H1 (cell line): ENCODE measurements around the gene SRCIN1. TPM values are rescaled to one million over a fixed set of nuclear protein-coding genes. Genes with fewer than 3 reads are reported as not detected.

Experiments used
- CEBPB ChIP-seq: IDR thresholded peaks from 2 replicates; pipeline ENCODE4 v1.6.1; 2012; ENCODE audit warnings: low read depth, low read length
- CREB1 ChIP-seq: IDR thresholded peaks from 2 replicates; pipeline ENCODE4 v1.6.1; 2012; ENCODE audit warnings: inconsistent platforms
- EGR1 ChIP-seq: IDR thresholded peaks from 2 replicates; pipeline ENCODE4 v1.6.1; 2011; ENCODE audit warnings: low read depth, low read length, borderline replicate concordance
- KDM1A ChIP-seq: fragments of 200-600, 300-600 bp; sonication (generic); IDR thresholded peaks from 2 replicates; pipeline ENCODE4 v1.7.1; 2016; ENCODE audit warnings: mild to moderate bottlenecking, low read length, borderline replicate concordance
- POLR2A ChIP-seq, 2 experiments: IDR thresholded peaks; 1 replicate in 1 of 2; 2 replicates in 1 of 2; pipeline ENCODE4 v1.6.1; 2011; ENCODE audit warnings: low read depth in 2 of 2, low read length in 2 of 2, mild to moderate bottlenecking in 2 of 2; ENCODE audit errors: control extremely low read depth in 1 of 2
- RAD21 ChIP-seq, 2 experiments: IDR thresholded peaks in 1 of 2; conservative IDR thresholded peaks in 1 of 2; 2 replicates each; pipeline ENCODE4 v1.6.1; 2011; ENCODE audit warnings: low read depth in 2 of 2, low read length in 2 of 2, improper control_type of control experiment in 1 of 2, inconsistent platforms in 1 of 2, mild to moderate bottlenecking in 1 of 2, moderate library complexity in 1 of 2
- RFX5 ChIP-seq: IDR thresholded peaks from 2 replicates; pipeline ENCODE4 v1.6.1; 2011; ENCODE audit warnings: low read depth, low read length, improper control_type of control experiment, borderline replicate concordance
- SAP30 ChIP-seq: fragments of 300-600 bp; sonication (generic); IDR thresholded peaks from 2 replicates; pipeline ENCODE4 v1.7.1; 2012; ENCODE audit warnings: low read length, moderate library complexity, mild to moderate bottlenecking, inconsistent platforms; ENCODE audit not compliant: insufficient read depth, insufficient replicate concordance
- SP2 ChIP-seq: IDR thresholded peaks from 2 replicates; pipeline ENCODE4 v1.6.1; 2012; ENCODE audit warnings: mild to moderate bottlenecking, low read length, inconsistent platforms
- polyA plus RNA-seq, 7 experiments: library from polyadenylated mRNA; depleted of rRNA in 3 of 7; stranded (reverse) in 5 of 7; unstranded in 2 of 7; fragments of >200 nt in 5 of 7; fragments of 200-250 nt in 2 of 7; gene quantifications; 1 replicate in 5 of 7; 2 replicates in 1 of 7; 4 replicates in 1 of 7; pipeline versions ENCODE4 v1.2.1 to v1.2.3, GENCODE V29; 2011 to 2013; ENCODE audit warnings: missing spikeins in 2 of 7, mixed read lengths in 2 of 7
- total RNA-seq: library from RNA; stranded (reverse); fragmentation: NEBNext Ultra II Directional; extraction: Animal tissue kit (Norgen Biotek cat#: 25700); gene quantifications from 2 replicates; pipeline ENCODE4 v1.2.1, GENCODE V29; 2021
- TF ChIP-seq, protein P1 (sequence below): fragments of 300-600 bp; sonication (generic); IDR thresholded peaks from 2 replicates; pipeline ENCODE4 v1.7.1; 2012; ENCODE audit warnings: low read length, moderate library complexity, mild to moderate bottlenecking, inconsistent platforms; ENCODE audit not compliant: insufficient replicate concordance

SRCIN1 gene
- total and polyA plus RNA-seq, 2 of the 8 experiments (the other 6 are each of a cell fraction or from before 2014, with no cell fraction given), result 2.8 to 3.8 TPM

DNA sequence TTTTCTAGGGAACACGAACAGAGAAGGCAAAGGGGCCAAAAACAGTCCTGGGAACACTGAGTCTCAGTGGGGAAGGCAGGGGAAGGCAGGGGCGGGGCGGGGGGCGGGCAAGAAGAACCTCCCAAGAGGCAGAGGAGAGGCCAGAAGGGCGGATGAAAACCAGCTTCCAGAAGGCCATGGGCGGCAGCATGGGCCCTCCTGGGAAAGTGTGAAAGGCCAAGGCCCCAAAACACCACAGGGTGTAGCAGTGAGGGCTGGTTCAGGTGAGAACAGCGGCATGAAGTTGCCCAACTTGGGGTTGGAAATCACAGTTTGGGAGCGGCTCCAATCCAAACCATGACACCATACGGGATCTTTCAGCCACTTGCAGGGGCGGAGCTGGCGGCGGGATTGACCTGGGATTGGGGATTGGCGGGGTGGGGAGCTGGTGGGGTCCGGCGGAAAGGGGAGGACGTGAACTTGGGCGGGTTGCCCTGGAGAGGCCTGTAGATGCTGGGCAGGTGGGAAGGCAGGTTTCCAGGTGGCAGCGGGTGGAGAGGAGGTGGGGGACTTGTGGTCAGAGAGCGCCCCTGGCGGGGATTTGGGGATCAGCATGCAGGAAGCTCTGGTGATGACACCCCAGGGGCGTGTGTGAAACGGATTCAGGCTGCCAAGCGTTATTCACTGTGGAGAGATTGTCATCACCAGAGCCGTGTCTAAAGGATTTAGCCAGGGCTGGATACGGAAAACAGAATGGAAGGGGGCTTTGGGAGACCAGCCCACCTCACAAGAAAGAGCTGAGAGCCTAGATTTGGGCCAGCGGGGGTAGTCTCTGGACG is 96.6 kb downstream of the SRCIN1 start (continued):
- TF ChIP-seq, protein P1, sequence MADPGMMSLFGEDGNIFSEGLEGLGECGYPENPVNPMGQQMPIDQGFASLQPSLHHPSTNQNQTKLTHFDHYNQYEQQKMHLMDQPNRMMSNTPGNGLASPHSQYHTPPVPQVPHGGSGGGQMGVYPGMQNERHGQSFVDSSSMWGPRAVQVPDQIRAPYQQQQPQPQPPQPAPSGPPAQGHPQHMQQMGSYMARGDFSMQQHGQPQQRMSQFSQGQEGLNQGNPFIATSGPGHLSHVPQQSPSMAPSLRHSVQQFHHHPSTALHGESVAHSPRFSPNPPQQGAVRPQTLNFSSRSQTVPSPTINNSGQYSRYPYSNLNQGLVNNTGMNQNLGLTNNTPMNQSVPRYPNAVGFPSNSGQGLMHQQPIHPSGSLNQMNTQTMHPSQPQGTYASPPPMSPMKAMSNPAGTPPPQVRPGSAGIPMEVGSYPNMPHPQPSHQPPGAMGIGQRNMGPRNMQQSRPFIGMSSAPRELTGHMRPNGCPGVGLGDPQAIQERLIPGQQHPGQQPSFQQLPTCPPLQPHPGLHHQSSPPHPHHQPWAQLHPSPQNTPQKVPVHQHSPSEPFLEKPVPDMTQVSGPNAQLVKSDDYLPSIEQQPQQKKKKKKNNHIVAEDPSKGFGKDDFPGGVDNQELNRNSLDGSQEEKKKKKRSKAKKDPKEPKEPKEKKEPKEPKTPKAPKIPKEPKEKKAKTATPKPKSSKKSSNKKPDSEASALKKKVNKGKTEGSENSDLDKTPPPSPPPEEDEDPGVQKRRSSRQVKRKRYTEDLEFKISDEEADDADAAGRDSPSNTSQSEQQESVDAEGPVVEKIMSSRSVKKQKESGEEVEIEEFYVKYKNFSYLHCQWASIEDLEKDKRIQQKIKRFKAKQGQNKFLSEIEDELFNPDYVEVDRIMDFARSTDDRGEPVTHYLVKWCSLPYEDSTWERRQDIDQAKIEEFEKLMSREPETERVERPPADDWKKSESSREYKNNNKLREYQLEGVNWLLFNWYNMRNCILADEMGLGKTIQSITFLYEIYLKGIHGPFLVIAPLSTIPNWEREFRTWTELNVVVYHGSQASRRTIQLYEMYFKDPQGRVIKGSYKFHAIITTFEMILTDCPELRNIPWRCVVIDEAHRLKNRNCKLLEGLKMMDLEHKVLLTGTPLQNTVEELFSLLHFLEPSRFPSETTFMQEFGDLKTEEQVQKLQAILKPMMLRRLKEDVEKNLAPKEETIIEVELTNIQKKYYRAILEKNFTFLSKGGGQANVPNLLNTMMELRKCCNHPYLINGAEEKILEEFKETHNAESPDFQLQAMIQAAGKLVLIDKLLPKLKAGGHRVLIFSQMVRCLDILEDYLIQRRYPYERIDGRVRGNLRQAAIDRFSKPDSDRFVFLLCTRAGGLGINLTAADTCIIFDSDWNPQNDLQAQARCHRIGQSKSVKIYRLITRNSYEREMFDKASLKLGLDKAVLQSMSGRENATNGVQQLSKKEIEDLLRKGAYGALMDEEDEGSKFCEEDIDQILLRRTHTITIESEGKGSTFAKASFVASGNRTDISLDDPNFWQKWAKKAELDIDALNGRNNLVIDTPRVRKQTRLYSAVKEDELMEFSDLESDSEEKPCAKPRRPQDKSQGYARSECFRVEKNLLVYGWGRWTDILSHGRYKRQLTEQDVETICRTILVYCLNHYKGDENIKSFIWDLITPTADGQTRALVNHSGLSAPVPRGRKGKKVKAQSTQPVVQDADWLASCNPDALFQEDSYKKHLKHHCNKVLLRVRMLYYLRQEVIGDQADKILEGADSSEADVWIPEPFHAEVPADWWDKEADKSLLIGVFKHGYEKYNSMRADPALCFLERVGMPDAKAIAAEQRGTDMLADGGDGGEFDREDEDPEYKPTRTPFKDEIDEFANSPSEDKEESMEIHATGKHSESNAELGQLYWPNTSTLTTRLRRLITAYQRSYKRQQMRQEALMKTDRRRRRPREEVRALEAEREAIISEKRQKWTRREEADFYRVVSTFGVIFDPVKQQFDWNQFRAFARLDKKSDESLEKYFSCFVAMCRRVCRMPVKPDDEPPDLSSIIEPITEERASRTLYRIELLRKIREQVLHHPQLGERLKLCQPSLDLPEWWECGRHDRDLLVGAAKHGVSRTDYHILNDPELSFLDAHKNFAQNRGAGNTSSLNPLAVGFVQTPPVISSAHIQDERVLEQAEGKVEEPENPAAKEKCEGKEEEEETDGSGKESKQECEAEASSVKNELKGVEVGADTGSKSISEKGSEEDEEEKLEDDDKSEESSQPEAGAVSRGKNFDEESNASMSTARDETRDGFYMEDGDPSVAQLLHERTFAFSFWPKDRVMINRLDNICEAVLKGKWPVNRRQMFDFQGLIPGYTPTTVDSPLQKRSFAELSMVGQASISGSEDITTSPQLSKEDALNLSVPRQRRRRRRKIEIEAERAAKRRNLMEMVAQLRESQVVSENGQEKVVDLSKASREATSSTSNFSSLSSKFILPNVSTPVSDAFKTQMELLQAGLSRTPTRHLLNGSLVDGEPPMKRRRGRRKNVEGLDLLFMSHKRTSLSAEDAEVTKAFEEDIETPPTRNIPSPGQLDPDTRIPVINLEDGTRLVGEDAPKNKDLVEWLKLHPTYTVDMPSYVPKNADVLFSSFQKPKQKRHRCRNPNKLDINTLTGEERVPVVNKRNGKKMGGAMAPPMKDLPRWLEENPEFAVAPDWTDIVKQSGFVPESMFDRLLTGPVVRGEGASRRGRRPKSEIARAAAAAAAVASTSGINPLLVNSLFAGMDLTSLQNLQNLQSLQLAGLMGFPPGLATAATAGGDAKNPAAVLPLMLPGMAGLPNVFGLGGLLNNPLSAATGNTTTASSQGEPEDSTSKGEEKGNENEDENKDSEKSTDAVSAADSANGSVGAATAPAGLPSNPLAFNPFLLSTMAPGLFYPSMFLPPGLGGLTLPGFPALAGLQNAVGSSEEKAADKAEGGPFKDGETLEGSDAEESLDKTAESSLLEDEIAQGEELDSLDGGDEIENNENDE, result no peak
- TF ChIP-seq CREB1 (no peak; the same call in 1 of the 2 replicates), KDM1A (no peak), POLR2A (IDR thresholded peaks at IDR 0.05; ENCODE audit: control extremely low read depth in 1 of 2, low read depth in 2 of 2, low read length in 2 of 2) (peak; percentile 69 to 76; a peak in 2 of 3 replicates), RFX5 (no peak), RAD21 (IDR thresholded peaks at IDR 0.05 in 1 of 2, conservative IDR thresholded peaks at IDR 0.05 in 1 of 2; ENCODE audit: low read depth in 2 of 2, low read length in 2 of 2) (peak; percentile 75 to 80), SP2 (no peak), CEBPB (peak; percentile 43), SAP30 (no peak), EGR1 (no peak)
